DND-41 (cell line): ENCODE data around the gene ZBTB12.

Experiments used
- CTCF ChIP-seq: IDR thresholded peaks from 2 replicates; pipeline ENCODE4 v1.5.1; 2012; ENCODE audit warnings: borderline replicate concordance, low read length, moderate library complexity, mild to moderate bottlenecking; ENCODE audit not compliant: poor library complexity, severe bottlenecking; ENCODE audit errors: extremely low read depth
- EZH2 ChIP-seq: IDR thresholded peaks from 3 replicates; pipeline ENCODE4 v1.6.1; 2012; ENCODE audit warnings: borderline replicate concordance, low read depth, mild to moderate bottlenecking, moderate library complexity, low read length, inconsistent platforms; ENCODE audit not compliant: severe bottlenecking

- TF ChIP-seq CTCF (no peak), EZH2 (no peak)
Measured at GRCh38 chr6:31945154-31945506, 43.2 kb upstream of the ZBTB12 start.
